ENCODE results near the gene BPIFB3. TPM values are rescaled to one million over a fixed set of nuclear protein-coding genes. Genes with fewer than 3 reads are reported as not detected.

The BPIFB3 gene
- polyA plus RNA-seq, 1 donor from 2014 or later = not detected

GRCh38 chr20:33007376-33008335 is 46.0 kb upstream of the BPIFB3 start, which contains the start of gene BPIFB2:
BPIFB2 (plus strand) TSS chr20:33007704; CDS start chr20:33008575, 871 bp downstream.
- H3K27ac ChIP-seq (ENCODE audit: low read length) = no peak within 1 kb of the TSS
- H3K4me3 ChIP-seq (ENCODE audit: low read length) = no peak within 1 kb of the TSS
- no peaks in the 10 kb centered on the region for H3K9me2 ChIP-seq (ENCODE audit: insufficient read depth, low read length)
- no peak within 1 kb of the TSS for H3K9ac ChIP-seq (ENCODE audit: low read length)
- H3K9me3 ChIP-seq (ENCODE audit: low read length) = peaks cover 3% of the 10 kb centered on the region
- H3K27me3 ChIP-seq (ENCODE audit: insufficient read depth, low read depth, low read length) = no peaks in the 10 kb centered on the region
- TF ChIP-seq EP300 (conservative IDR thresholded peaks at IDR 0.05; ENCODE audit: poor library complexity, severe bottlenecking) = no peak
- no peak for TF ChIP-seq POLR2AphosphoS5 (IDR thresholded peaks at IDR 0.05)
- TF ChIP-seq MXI1 (conservative IDR thresholded peaks at IDR 0.05; ENCODE audit: poor library complexity, severe bottlenecking) = no peak
- no peak for TF ChIP-seq CTCF (IDR thresholded peaks at IDR 0.05; ENCODE audit: poor library complexity, severe bottlenecking)
- no peak for TF ChIP-seq REST (IDR thresholded peaks at IDR 0.05; ENCODE audit: borderline replicate concordance)
- no peak for TF ChIP-seq EZH2 (IDR thresholded peaks at IDR 0.05; ENCODE audit: borderline replicate concordance, insufficient read depth, low read length, poor library complexity, severe bottlenecking)
- no peak for TF ChIP-seq RAD21 (conservative IDR thresholded peaks at IDR 0.05)
- TF ChIP-seq TAF1 (IDR thresholded peaks at IDR 0.05; ENCODE audit: low read depth) = no peak
- no peak for TF ChIP-seq SMC3 (conservative IDR thresholded peaks at IDR 0.05; ENCODE audit: poor library complexity)
- H3K36me3 ChIP-seq (ENCODE audit: insufficient read depth, low read length) = no peaks in the 10 kb centered on the region
- H3K79me2 ChIP-seq (replicated peaks; ENCODE audit: insufficient read depth, low read length) = no peaks in the 10 kb centered on the region
- H3F3A ChIP-seq (ENCODE audit: insufficient read depth, low read length, poor library complexity, severe bottlenecking) = no peaks in the 10 kb centered on the region
- H3K4me2 ChIP-seq (ENCODE audit: low read length) = no peak within 1 kb of the TSS
- no peaks in the 10 kb centered on the region for H4K20me1 ChIP-seq (ENCODE audit: insufficient read depth)
- H2AFZ ChIP-seq (ENCODE audit: low read depth, low read length) = no peak within 1 kb of the TSS

- Histone ChIP-seq H3K9me3 (ENCODE audit: low read length) (peaks cover 3% of the 10 kb centered on the region), H3K36me3 (ENCODE audit: insufficient read depth, low read length) (no peaks in the 10 kb centered on the region), H3K79me2 (replicated peaks; ENCODE audit: insufficient read depth, low read length) (no peaks in the 10 kb centered on the region), H3K27ac (ENCODE audit: low read length) (no peak overlapping the region), H4K20me1 (ENCODE audit: insufficient read depth) (no peaks in the 10 kb centered on the region), H3F3A (ENCODE audit: insufficient read depth, low read length, poor library complexity, severe bottlenecking) (no peaks in the 10 kb centered on the region), H3K4me2 (ENCODE audit: low read length) (no peak overlapping the region), H3K27me3 (ENCODE audit: insufficient read depth, low read depth, low read length) (no peaks in the 10 kb centered on the region), H3K4me3 (ENCODE audit: low read length) (no peak overlapping the region), H3K9ac (ENCODE audit: low read length) (no peak overlapping the region), H2AFZ (ENCODE audit: low read depth, low read length) (no peak overlapping the region), H3K9me2 (ENCODE audit: insufficient read depth, low read length) (no peaks in the 10 kb centered on the region)
- no peak for TF ChIP-seq CTCF (IDR thresholded peaks at IDR 0.05; ENCODE audit: poor library complexity, severe bottlenecking)
- no peak for TF ChIP-seq SMC3 (conservative IDR thresholded peaks at IDR 0.05; ENCODE audit: poor library complexity)
- TF ChIP-seq EZH2 (IDR thresholded peaks at IDR 0.05; ENCODE audit: borderline replicate concordance, insufficient read depth, low read length, poor library complexity, severe bottlenecking) = no peak
- no peak for TF ChIP-seq REST (IDR thresholded peaks at IDR 0.05; ENCODE audit: borderline replicate concordance)
Observed at GRCh38 chr20:33008336-33009213, 45.1 kb upstream of the BPIFB3 start.

Measured in neural cell (in vitro differentiated cells).